ENCODE results near the gene WNT5B.

The WNT5B gene

DNA sequence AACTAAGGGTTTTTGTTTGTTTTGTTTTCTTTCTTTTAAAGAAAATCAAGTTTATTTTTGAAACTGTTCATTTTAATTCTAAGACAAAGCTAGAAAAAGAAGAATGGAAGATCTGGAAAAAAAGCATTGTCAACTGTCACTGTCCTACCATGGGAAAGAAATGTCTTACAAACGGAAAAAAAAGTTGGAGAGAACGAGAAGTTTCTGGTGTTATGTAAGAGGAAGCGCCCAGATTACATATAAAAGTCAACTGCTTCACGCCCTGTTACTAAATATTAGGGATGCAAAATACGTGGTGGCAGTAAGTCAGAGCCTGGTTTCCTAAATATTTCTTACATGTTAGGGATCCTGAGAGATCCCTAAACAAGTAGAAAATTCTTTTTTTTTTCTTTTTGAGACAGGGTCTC is 20.3 kb upstream of the WNT5B start:
- Histone ChIP-seq H3K27ac (ENCODE audit: low read depth, low read length, poor library complexity, severe bottlenecking) (no peak overlapping the region), H3K4me3 (ENCODE audit: low read depth, low read length, poor library complexity, severe bottlenecking) (no peak overlapping the region), H3K79me2 (ENCODE audit: insufficient read depth, low read length) (no peaks in the 10 kb centered on the region), H3K27me3 (ENCODE audit: insufficient read depth, low read length) (no peaks in the 10 kb centered on the region; the same call in 1 of the 2 replicates), H3K4me1 (ENCODE audit: insufficient read depth, low read length, severe bottlenecking) (peaks cover 9% of the 10 kb centered on the region), H3K9me2 (ENCODE audit: low read depth, low read length) (no peaks in the 10 kb centered on the region), H3K36me3 (ENCODE audit: insufficient read depth, low read length) (no peaks in the 10 kb centered on the region), H2AFZ (ENCODE audit: low read length) (no peak overlapping the region), H4K20me1 (ENCODE audit: insufficient read depth, low read length) (no peaks in the 10 kb centered on the region), H3K4me2 (ENCODE audit: low read length) (no peak overlapping the region), H3K9ac (ENCODE audit: low read length) (no peak overlapping the region), H3F3A (ENCODE audit: insufficient read depth, low read length) (no peaks in the 10 kb centered on the region), H3K9me3 (ENCODE audit: low read length) (no peaks in the 10 kb centered on the region)
- no peak for TF ChIP-seq EZH2 (IDR thresholded peaks at IDR 0.05; ENCODE audit: borderline replicate concordance, low read length)
- TF ChIP-seq, protein P1, sequence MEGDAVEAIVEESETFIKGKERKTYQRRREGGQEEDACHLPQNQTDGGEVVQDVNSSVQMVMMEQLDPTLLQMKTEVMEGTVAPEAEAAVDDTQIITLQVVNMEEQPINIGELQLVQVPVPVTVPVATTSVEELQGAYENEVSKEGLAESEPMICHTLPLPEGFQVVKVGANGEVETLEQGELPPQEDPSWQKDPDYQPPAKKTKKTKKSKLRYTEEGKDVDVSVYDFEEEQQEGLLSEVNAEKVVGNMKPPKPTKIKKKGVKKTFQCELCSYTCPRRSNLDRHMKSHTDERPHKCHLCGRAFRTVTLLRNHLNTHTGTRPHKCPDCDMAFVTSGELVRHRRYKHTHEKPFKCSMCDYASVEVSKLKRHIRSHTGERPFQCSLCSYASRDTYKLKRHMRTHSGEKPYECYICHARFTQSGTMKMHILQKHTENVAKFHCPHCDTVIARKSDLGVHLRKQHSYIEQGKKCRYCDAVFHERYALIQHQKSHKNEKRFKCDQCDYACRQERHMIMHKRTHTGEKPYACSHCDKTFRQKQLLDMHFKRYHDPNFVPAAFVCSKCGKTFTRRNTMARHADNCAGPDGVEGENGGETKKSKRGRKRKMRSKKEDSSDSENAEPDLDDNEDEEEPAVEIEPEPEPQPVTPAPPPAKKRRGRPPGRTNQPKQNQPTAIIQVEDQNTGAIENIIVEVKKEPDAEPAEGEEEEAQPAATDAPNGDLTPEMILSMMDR (IDR thresholded peaks at IDR 0.05; ENCODE audit: low read length): no peak

GRCh38 chr12:1610072-1610643 is 18.9 kb upstream of the WNT5B start:
- no peak for TF ChIP-seq EZH2 (IDR thresholded peaks at IDR 0.05; ENCODE audit: borderline replicate concordance, low read length)
- TF ChIP-seq, protein P1 (IDR thresholded peaks at IDR 0.05; ENCODE audit: low read length): no peak
- Histone ChIP-seq H2AFZ (ENCODE audit: low read length) (no peak overlapping the region), H3K4me1 (ENCODE audit: insufficient read depth, low read length, severe bottlenecking) (peaks cover 9% of the 10 kb centered on the region), H3K9me3 (ENCODE audit: low read length) (no peaks in the 10 kb centered on the region), H3K27ac (ENCODE audit: low read depth, low read length, poor library complexity, severe bottlenecking) (no peak overlapping the region), H4K20me1 (ENCODE audit: insufficient read depth, low read length) (no peaks in the 10 kb centered on the region), H3K36me3 (ENCODE audit: insufficient read depth, low read length) (no peaks in the 10 kb centered on the region), H3K4me2 (ENCODE audit: low read length) (no peak overlapping the region), H3K79me2 (ENCODE audit: insufficient read depth, low read length) (no peaks in the 10 kb centered on the region), H3K9ac (ENCODE audit: low read length) (no peak overlapping the region), H3F3A (ENCODE audit: insufficient read depth, low read length) (no peaks in the 10 kb centered on the region), H3K27me3 (ENCODE audit: insufficient read depth, low read length) (no peaks in the 10 kb centered on the region; the same call in 1 of the 2 replicates), H3K9me2 (ENCODE audit: low read depth, low read length) (no peaks in the 10 kb centered on the region), H3K4me3 (ENCODE audit: low read depth, low read length, poor library complexity, severe bottlenecking) (no peak overlapping the region)

DNA sequence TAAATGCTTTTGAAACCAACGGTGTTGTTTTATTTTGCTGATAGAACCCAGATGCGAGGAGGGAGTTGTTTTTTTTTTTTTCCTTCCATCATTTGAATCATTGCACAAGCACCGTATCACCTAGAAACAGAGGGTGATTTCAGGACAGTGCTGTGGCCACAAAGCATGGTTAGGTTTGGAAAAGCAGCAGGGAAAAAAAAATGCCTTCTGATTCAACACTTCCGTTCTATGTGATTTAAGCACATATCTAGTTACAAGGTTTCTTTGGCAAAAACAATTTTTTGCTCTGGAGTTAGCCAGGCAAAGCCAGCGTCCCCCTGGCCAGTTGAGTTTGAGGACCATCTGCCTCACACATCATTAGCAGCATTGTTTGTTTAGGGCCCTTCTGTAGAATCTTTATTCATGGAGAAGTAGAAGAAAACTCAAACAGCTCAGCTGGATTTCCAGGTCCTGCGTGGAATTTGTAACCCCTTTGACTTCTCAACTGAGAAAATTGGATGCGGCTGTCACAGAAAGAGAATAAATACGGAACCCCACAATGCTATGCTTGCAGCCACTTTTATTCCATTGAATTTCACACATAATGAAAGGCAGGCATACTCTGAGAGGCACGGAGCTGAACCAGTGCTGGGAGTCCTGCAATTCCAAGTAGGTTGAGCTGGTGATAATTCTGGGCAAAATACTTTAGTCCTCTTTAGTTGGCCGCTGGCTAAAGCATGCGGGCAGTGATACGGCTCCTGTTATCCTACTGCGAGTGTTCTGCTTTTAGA is 17.0 kb upstream of the WNT5B start:
- Histone ChIP-seq H3K9me3 (ENCODE audit: low read length) (no peaks in the 10 kb centered on the region), H3K9ac (ENCODE audit: low read length) (no peak overlapping the region), H3K4me3 (ENCODE audit: low read depth, low read length, poor library complexity, severe bottlenecking) (no peak overlapping the region), H4K20me1 (ENCODE audit: insufficient read depth, low read length) (no peaks in the 10 kb centered on the region), H3K9me2 (ENCODE audit: low read depth, low read length) (no peaks in the 10 kb centered on the region), H3K36me3 (ENCODE audit: insufficient read depth, low read length) (no peaks in the 10 kb centered on the region), H3F3A (ENCODE audit: insufficient read depth, low read length) (no peaks in the 10 kb centered on the region), H3K27me3 (ENCODE audit: insufficient read depth, low read length) (no peaks in the 10 kb centered on the region; the same call in 1 of the 2 replicates), H2AFZ (ENCODE audit: low read length) (no peak overlapping the region), H3K4me2 (ENCODE audit: low read length) (no peak overlapping the region), H3K79me2 (ENCODE audit: insufficient read depth, low read length) (no peaks in the 10 kb centered on the region), H3K4me1 (ENCODE audit: insufficient read depth, low read length, severe bottlenecking) (no peaks in the 10 kb centered on the region), H3K27ac (ENCODE audit: low read depth, low read length, poor library complexity, severe bottlenecking) (no peak overlapping the region)
- TF ChIP-seq, protein P1 (IDR thresholded peaks at IDR 0.05; ENCODE audit: low read length): no peak
- no peak for TF ChIP-seq EZH2 (IDR thresholded peaks at IDR 0.05; ENCODE audit: borderline replicate concordance, low read length)
